Peyer's patch (tissue), 4 donors: ENCODE results near the gene PHACTR3.

ENCODE experiments used
- POLR2A ChIP-seq, 2 donors: fragments of 450-650 bp; IDR thresholded peaks; one replicate each; pipeline ENCODE4 v1.5.1; 2017; ENCODE audit warnings: antibody characterized with exemption in 2 of 2, mild to moderate bottlenecking in 2 of 2, moderate library complexity in 2 of 2
- TF ChIP-seq, protein P1 (sequence below), 6 experiments: fragments of 450-650 bp in 4 of 6; fragments of 200-600 bp in 2 of 6; sonication (generic) in 1 of 6; IDR thresholded peaks; one replicate each; pipeline ENCODE4 v1.5.1; 2017 to 2019; ENCODE audit warnings: antibody characterized with exemption in 6 of 6, mild to moderate bottlenecking in 3 of 6, moderate library complexity in 1 of 6

DNA sequence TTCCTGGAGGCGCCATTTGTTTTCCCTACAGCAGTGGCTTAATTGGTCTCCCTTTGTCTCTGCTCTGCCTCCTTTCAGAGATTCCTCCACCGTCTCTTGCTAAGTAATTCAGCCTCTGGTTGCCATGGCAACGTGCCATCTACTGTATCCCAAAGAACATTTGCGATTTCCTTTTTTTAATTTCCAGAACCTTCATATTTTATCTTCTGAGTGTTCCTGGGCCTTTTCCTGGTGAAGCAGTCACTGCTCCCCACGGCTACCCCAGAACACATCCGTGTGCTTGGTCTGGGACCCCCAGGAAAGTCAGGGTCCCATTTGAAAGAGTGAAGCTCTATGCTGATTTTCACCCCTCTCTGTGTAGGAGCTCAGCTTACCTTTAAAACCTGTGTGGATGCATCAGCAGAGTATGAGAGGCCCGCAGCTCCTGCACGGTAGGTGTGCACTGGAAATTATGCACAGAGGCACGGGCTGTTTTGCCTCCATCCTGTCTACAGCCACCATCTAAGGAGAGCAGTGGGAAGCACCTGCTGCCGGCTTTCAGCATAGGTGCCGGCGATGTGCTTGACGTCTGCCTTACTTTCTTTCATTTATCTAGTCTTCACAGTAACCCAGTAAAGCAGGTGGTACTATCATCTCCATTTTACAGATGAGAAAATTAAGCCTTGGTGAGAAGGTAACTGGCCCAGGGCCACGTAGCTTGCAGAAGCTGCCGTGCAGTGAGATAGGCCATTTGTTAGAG lies 206.3 kb downstream of the PHACTR3 start:
- TF ChIP-seq POLR2A (IDR thresholded peaks at IDR 0.05) = no peak
- TF ChIP-seq, protein P1, sequence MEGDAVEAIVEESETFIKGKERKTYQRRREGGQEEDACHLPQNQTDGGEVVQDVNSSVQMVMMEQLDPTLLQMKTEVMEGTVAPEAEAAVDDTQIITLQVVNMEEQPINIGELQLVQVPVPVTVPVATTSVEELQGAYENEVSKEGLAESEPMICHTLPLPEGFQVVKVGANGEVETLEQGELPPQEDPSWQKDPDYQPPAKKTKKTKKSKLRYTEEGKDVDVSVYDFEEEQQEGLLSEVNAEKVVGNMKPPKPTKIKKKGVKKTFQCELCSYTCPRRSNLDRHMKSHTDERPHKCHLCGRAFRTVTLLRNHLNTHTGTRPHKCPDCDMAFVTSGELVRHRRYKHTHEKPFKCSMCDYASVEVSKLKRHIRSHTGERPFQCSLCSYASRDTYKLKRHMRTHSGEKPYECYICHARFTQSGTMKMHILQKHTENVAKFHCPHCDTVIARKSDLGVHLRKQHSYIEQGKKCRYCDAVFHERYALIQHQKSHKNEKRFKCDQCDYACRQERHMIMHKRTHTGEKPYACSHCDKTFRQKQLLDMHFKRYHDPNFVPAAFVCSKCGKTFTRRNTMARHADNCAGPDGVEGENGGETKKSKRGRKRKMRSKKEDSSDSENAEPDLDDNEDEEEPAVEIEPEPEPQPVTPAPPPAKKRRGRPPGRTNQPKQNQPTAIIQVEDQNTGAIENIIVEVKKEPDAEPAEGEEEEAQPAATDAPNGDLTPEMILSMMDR (IDR thresholded peaks at IDR 0.05) = no peak
